DMS79 (cell line): ENCODE data around the gene SLC27A6.
"Not testable (repeated sequence)": the region's sequence is repeated elsewhere in the genome, so short reads cannot be mapped to it uniquely, and the experiment has no call there.

Source experiments
- DNase-seq: peaks from one replicate; lab custom pipeline; 2025; lab: John Stamatoyannopoulos, UW

Gene SLC27A6, protein sequence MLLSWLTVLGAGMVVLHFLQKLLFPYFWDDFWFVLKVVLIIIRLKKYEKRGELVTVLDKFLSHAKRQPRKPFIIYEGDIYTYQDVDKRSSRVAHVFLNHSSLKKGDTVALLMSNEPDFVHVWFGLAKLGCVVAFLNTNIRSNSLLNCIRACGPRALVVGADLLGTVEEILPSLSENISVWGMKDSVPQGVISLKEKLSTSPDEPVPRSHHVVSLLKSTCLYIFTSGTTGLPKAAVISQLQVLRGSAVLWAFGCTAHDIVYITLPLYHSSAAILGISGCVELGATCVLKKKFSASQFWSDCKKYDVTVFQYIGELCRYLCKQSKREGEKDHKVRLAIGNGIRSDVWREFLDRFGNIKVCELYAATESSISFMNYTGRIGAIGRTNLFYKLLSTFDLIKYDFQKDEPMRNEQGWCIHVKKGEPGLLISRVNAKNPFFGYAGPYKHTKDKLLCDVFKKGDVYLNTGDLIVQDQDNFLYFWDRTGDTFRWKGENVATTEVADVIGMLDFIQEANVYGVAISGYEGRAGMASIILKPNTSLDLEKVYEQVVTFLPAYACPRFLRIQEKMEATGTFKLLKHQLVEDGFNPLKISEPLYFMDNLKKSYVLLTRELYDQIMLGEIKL

DNA sequence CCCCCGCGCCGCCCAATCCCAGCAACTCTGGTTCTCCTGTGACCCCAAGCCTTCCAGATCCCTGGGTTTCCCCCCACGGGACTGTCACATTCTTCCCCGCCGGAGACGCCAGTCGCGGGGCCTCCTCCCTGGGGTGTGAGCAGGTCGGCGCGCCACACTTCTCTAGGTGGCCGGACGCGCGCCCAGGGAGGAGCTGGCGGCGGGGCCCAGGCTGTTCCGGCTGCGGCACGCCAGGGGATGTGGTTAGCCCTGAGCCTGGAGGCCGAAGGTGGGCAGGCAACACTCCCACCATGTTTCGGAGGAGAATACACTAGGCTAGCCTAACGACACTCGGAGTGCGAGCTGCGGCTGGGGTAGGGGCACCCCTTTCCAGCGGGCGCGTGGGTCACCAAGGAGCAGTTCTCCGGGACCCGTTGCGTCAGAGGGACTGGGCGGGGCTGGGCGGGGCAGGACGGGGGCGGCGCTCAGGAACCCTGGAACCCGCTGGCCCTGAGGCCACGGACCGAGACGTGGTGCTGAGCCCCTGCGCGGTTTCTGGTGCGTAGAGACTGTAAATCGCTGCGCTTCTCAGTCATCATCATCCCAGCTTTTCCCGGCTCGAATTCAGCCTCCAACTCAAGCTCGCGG lies at the start of gene SLC27A6:
TSS of gene SLC27A6 (plus strand) at position 478 of the 627 bp plus-strand sequence. CDS start 650 bp downstream, outside the sequence.
- DNase-seq: no peak

DNA sequence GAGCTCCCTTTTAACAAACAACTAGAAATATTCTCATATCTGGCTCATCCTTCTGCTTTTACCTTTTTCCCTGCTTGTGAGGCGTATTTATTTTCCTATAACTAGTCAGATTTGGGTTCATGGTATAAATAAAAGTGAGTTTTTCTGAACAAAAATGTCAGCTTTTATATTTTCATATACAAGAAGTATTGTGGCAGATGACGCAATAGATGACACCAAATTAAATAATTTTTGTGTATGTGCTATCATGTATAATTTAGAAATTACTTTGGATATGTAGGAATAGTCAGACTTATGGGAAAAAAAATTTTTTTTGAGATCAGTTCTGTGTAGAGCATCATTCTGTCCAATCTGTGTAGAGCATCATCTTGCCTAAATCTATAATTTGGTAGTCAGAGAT lies 45.7 kb upstream of the SLC27A6 start:
- no peak for DNase-seq

DNA sequence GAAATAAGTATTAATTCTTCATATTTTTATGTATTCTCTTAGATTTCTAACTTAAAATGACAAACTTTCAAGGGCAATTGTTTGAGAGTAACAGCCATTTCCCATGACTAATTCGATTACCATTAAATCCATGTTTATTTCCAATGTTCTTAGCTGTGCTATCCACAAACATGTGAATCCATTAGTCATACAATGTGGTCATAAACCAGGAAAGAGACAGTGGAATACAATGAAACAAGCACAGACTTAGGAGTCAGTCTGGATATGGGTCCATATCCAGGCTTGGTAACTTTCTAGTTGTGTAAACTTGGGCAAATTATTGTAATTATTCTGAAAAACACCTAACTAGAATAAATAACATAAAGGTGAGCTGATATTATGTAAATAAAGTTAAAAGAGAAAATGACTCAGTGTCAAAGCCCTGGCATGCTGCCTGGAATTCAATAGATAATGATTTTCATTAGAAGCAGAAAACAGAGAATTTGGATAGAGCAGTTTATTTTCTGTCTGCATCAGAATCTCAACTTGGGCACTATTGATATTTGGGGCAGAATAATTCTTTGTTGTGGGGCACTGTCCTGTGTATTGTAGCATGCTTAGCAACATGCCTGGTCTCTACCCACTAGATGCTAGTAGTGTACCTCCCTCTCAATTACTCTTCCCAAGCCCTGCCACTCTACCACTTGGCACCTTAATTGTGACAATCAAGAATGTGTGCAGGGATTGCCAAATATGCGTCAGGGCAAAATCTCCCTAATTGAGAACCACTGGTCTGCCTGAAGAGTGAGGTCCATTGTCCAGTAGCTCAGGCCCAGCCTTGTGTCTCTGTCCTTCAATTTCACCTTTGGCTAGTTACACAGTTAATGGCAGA lies 44.7 kb upstream of the SLC27A6 start:
- no peak for DNase-seq

DNA sequence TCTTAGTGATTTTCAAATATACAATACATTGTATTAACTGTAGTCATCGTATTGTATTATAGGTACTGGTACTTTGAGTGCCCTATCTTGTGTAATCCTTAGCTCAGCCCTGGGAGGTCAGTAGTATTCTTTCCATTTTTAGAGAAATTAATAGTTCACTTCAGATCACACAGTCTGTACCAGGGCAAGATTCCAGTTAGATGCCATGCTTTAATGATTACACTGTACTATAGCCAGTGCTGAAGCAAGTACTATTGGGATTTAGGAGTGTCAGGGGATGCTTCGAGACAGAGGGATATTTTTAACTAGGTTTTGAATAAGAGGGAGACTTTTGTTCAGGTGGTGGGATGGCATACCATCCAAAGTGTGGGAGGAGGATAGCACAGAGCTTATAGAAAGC lies 41.0 kb upstream of the SLC27A6 start:
- DNase-seq: no peak

DNA sequence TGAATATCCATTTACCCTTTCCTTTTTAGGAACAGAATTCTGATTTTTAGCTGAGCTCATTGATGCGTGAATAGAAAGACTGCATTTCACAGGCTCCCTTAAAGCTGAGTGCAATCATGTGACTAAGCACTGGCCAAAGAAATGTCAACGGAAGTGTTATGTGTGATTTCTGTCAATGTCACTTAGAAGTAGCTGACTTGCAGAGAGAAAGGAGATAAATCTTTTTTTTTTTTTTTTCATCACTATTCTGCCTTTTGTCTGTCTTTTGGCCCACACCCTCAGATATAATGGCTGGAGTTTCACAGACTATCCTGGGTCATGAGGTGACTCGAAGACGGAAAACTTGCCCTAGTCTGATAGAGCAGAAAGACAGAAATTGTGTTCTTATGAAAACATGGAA lies 39.3 kb upstream of the SLC27A6 start:
- DNase-seq: no peak

DNA sequence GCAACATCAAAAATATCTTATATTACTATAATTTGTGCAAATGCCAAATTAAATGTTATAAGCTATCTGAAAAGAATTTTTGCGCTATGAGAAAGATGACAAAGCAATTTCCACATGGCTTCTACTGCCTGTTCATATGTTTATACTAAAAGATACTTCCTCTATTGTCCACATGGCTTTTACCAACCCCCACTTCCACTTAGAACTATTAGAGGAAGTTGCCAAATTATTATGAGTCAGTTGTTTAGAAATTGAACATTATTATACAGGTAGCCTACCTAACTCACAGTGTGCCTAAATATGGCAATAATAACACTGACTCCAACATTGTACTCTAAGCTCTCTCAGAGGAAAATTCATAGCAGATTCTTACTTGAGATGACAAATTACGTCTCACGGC lies 37.6 kb upstream of the SLC27A6 start:
- DNase-seq: no peak

DNA sequence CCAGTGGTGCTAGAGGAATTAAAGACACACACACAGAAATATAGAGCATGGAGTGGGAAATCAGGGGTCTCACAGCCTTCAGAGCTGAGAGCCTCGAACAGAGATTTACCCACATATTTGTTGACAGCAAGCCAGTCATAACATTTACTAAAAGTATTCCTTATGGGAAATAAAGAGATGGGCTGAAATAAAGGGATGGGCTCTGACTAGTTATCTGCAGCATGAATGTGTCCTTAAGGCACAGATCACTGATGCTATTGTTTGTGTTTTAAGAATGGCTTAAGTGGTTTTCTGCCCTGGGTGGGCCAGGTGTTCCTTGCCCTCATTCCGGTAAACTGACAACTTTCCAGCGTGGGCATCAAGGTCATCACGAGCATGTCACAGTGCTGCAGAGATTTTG lies 33.1 kb upstream of the SLC27A6 start:
- DNase-seq: not testable (repeated sequence)

DNA sequence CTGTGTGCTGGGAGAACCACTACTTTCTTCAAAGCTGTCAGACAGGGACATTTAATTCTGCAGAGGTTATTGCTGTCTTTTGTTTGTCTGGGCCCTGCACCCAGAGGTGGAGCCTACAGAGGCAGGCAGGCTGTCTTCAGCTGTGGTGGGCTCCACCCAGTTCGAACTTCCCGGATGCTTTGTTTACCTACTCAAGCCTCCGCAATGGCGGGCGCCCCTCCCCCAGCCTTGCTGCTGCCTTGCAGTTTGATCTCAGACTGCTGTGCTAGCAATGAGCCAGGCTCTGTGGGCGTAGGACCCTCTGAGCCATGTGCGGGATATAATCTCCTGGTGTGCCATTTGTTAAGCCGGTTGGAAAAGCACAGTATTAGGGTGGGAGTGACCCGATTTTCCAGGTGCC lies 22.2 kb upstream of the SLC27A6 start:
- not testable (repeated sequence) for DNase-seq

DNA sequence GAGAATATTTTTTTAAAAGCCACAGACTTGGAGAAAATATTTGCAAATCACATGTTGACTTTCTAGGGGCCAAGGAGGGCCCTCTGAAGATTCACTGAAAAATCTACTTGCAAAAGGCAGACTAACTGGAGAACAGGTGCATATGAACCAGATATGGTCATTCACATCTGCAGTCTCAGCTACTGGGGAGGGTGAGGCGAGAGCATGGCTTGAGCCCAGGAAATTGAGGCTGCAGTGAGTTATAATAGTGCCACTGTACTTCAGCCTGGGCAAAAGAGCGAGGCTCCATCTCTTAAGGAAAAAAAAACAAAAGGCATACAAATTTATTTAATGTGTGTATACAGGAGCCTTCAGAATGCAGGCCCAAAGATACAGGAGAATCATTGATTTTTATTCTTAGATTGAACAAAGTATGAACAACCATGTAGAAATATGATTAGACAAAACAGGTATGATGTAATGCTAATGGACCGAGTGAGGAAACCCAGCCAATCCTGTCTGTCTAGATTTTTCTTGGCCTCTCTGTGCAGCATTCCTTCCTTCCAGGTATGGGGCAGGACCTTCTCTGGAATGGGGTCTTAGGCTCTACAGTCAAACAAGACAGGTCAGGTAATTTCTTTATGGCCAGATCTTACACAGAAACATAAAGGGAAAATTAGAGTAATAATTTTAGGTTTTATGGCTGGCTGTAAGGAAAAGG lies 15.3 kb upstream of the SLC27A6 start:
- no peak for DNase-seq

DNA sequence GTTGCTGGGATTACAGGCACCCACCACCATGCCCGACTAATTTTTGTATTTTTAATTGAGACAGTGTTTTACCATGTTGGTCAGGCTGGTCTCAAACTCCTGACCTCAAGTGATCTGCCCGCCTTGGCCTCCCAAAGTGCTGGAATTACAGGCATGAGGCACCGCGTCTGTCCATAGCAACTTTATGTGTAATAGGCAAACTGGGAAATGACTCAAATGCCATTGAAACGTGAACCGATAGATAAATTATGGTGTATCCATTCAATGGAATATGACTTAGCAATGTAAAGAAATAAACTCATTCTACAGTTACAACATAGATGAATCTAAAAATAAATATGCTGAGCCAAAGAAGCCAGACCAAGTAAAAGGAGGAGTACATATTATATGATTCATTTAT lies 14.0 kb upstream of the SLC27A6 start:
- not testable (repeated sequence) for DNase-seq

DNA sequence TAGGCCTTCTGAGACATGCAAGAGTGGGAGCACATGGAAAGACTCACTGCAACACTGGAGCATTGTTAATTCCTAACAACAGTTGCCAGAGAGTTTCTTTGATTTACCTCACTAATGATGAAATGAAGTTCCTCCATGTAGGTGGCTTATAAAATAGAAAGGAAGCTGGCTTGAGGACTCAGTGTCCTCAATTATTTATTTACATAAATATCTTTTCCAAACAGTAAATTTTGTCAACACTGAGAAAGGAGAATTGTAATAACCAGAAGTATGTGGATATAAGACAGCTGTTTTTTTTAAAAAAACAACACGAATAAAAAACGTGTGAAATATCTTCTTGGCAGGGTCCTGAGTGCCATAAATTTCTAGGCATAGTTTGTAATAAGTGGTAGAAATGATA lies 9.1 kb upstream of the SLC27A6 start:
- no peak for DNase-seq

DNA sequence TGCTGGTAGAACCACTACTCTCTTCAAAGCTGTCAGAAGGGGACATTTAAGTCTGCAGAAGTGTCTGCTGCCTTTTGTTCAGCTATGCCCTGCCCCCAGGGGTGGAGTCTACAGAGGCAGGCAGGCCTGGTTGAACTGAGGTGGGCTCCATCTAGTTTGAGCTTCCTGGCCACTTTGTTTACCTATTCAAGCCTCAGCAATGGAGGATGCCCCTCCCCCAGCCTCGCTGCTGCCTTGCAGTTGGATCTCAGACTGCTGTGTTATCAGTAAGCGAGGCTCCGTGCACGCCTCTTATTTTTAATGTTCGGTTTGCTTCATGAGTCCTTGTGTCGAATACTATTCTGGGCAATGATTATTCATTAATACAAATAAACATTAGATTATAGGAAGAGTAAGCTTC lies 3.1 kb upstream of the SLC27A6 start:
- no peak for DNase-seq

DNA sequence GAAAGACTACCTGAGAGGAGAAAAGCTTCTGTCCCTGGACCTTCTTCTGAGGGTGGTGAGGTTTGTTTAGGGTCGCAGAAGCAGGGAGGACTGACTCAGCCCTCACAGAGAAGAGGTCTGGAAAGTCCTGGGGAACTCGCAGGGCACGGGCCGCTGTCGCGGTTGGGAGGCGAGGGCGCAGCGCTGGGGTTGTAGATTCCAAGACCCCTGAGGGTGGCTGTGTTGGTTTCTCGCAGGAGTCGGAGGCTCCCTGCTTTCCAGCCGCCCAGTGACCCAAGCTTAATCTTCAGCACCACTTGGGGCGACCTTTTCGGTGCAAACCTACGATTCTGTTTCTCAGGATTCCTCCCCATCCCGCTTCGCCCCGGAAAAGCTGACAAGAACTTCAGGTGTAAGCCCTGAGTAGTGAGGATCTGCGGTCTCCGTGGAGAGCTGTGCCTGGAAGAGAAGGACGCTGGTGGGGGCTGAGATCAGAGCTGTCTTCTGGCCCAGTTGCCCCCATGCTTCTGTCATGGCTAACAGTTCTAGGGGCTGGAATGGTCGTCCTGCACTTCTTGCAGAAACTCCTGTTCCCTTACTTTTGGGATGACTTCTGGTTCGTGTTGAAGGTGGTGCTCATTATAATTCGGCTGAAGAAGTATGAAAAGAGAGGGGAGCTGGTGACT lies 482 bp downstream of the SLC27A6 start:
- DNase-seq: no peak

DNA sequence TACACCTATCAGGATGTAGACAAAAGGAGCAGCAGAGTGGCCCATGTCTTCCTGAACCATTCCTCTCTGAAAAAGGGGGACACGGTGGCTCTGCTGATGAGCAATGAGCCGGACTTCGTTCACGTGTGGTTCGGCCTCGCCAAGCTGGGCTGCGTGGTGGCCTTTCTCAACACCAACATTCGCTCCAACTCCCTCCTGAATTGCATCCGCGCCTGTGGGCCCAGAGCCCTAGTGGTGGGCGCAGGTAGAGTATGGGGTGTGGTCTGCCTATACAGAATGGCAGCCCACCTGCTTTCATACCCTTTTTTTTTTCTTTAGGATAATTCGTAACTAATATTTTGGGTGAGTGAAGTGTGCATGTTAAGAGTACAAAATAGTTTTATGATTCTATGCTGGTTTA lies 1.1 kb downstream of the SLC27A6 start:
- no peak for DNase-seq

DNA sequence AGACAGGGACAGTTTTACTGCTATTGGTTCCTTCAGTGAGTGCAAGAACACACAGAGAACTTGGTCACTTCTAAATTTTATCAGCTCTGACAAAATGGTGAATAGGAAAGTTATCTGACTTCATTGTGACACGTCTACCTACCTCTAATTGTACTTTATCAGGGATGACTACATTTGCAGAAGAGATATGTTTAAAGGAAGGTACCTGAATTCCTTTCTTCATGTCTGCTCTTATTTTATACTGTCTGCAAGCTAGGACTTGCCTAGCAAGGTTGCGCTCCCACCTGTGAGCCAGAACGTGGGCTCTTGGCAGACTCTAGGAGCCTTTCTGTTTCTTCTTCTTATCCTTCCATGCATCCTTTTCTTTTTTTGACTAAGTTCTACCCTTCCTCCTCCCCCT lies 1.6 kb downstream of the SLC27A6 start:
- DNase-seq: no peak

DNA sequence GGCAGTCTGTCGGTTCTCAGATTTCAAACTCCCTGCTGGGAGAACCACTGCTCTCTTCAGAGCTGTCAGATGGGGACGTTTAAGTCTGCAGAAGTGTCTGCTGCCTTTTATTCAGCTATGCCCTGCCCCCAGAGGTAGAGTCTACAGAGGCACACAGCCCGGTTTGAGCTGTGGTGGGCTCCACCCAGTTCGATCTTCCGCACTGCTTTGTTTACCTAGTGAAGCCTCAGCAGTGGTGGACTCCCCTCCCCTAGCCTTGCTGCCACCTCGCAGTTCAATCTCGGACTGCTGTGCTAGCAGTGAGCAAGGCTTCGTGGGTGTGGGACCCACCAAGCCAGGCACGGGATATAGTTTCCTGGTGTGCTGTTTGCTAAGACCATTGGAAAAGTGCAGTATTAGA lies 8.0 kb downstream of the SLC27A6 start:
- no peak for DNase-seq

DNA sequence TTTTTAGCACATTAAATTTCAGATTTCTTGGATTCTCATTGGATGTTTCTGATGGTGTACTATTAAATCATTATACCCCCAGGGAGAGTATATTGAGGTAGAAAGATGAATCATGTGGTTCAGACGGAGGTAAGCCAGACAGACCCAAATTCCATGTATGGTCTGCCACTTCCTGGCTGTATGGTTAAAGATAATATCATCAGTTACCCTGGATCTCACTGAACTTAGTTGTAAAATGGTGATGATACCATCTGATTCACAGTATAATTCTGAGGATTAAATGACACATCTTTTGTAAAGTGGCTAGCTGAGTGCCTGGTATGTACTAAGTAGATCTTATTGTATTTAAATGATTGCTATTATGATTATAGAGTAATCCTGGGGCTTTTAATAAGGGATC lies 9.3 kb downstream of the SLC27A6 start:
- no peak for DNase-seq

DNA sequence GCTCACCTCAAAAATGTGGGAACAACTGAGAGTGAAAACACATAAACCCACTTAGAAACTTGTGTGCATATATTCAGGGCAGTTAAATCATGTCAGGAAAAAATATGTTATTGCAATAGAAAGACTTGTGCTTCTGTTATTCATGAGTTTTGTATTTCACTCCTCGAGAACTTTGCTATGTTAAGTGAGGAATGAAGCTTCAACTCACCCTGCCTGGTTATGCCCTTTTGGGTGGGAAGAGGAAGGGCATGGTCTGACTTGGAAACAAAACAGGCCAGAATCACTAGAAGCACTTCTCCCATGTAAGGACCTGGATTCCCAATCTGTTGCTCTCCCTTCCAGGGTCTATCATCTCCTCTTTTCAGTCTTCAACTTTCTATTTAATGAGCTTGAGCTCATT lies 14.5 kb downstream of the SLC27A6 start:
- DNase-seq: no peak

DNA sequence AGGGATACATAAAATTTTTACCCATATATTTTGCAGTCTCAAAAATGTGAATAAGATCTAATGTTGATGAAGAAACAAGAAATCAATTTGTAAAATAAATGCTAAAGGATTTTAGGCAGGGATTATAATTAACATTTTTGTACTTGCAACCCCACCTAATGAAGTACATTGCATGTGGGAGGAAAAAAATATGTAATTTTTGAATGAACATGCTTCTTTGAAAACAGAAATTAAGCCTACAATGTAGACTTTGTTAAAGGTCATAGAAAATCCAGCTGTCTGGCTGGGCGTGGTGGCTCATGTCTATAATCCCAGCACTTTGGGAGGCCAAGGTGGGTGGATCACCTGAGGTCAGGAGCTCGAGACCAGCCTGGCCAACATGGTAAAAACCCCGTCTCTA lies 15.6 kb downstream of the SLC27A6 start:
- no peak for DNase-seq

DNA sequence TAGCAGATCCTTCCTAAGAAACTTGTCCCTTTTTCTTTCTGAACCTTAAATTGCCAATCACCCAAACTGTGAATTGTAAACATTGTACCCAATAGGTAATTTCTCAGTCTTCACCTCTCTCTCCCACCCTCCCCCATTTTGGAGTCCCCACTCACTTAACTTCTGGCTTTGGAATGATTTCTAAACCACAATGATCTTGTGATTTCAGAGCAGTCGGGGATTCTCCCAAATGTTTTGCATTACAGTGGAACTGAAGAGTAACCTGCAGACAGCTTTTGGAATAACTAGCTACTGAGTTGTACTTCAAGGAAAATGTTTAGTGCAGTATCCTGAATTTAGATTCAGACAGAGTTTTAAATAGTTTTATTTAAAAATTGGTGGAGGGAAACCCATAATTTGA lies 19.2 kb downstream of the SLC27A6 start:
- no peak for DNase-seq

DNA sequence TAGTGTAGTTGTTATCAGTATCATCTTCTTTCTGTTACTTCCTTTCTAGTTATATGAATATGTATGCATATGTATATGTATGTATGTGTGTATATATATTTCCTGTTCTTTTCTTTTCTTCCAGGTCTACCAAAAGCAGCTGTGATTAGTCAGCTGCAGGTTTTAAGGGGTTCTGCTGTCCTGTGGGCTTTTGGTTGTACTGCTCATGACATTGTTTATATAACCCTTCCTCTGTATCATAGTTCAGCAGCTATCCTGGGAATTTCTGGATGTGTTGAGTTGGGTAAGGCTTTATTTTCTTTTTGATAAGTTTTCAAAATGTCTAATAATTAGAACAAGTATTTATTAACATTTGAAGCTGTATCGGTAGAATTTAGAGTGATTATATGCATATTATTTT lies 23.2 kb downstream of the SLC27A6 start:
- DNase-seq: no peak
